C4-2B (cell line): Measurements from ENCODE around the gene ITIH2.
A peak's percentile ranks its signal among the peaks of the same experiment; 100 is the strongest.

Experiments used
- H3K27ac ChIP-seq: fragments of 450-650 bp; 2 replicates; pipeline ENCODE4 v1.5.1; 2017
- CTCF ChIP-seq: fragments of 450-650 bp; conservative IDR thresholded peaks from 2 replicates; pipeline ENCODE4 v1.5.1; 2017; ENCODE audit warnings: mild to moderate bottlenecking
- ZFX ChIP-seq: fragments of 450-650 bp; IDR thresholded peaks from 2 replicates; pipeline ENCODE4 v1.6.1; 2017

ITIH2 gene

GRCh38 chr10:7787150-7787856, 84.2 kb downstream of the ITIH2 start:
- H3K27ac ChIP-seq, result peak overlapping the region; percentile 96
- TF ChIP-seq ZFX, result no peak

- TF ChIP-seq ZFX, result peak; percentile 98
- no peak for TF ChIP-seq CTCF
- peak within 1 kb of the TSS; percentile 96 for H3K27ac ChIP-seq
Measured at GRCh38 chr10:7787857-7788638, 84.9 kb downstream of the ITIH2 start, which contains the start of the genes ATP5F1C and KIN. Gene ATP5F1C, plus strand, starts transcription at chr10:7788177. Its CDS starts 31 bp downstream, at chr10:7788208. Gene KIN, minus strand, starts transcription at chr10:7787993. Its CDS starts 60 bp downstream, at chr10:7787933.

GRCh38 chr10:7788639-7789286, 85.6 kb downstream of the ITIH2 start:
- TF ChIP-seq ZFX (no peak), CTCF (no peak)
- peak overlapping the region; percentile 96 for H3K27ac ChIP-seq

- TF ChIP-seq ZFX (no peak), CTCF (no peak)
- H3K27ac ChIP-seq, result peak overlapping the region; percentile 96
Measured at GRCh38 chr10:7789390-7789789, 86.3 kb downstream of the ITIH2 start.

GRCh38 chr10:7792541-7792940, 89.4 kb downstream of the ITIH2 start:
- TF ChIP-seq CTCF (no peak), ZFX (no peak)
- H3K27ac ChIP-seq, result no peak overlapping the region

- TF ChIP-seq ZFX (no peak), CTCF (no peak)
- no peak overlapping the region for H3K27ac ChIP-seq
Measured at GRCh38 chr10:7794251-7795026, 91.3 kb downstream of the ITIH2 start.

GRCh38 chr10:7795605-7796004, 92.5 kb downstream of the ITIH2 start:
- TF ChIP-seq ZFX (no peak), CTCF (no peak)

More at GRCh38 chr10:7795605-7796004, 92.5 kb downstream of the ITIH2 start:
- H3K27ac ChIP-seq, result no peak overlapping the region
